Upper lobe of right lung (tissue), 1 donor: ENCODE measurements around the gene TMEM179B. TPM values are rescaled to one million over a fixed set of nuclear protein-coding genes. Genes with fewer than 3 reads are reported as not detected.
A peak's percentile ranks its signal among the peaks of the same experiment; 100 is the strongest.
"Not testable (repeated sequence)": the region's sequence is repeated elsewhere in the genome, so short reads cannot be mapped to it uniquely, and the experiment has no call there.

ENCODE experiments used
- ATAC-seq: fragments of 200-7000 bp; cut with Tn5 transposase; one replicate; pipeline ENCODE4 v1.9.1; 2020; ENCODE audit warnings: mild to moderate bottlenecking, moderate library complexity
- DNase-seq: peaks from one replicate; pipeline ENCODE4 v3.0.0-alpha.2; 2020
- H3K27ac ChIP-seq: fragments of 200-600 bp; one replicate; pipeline ENCODE4 v1.8.0; 2022
- H3K27me3 ChIP-seq: fragments of 200-600 bp; one replicate; pipeline ENCODE4 v1.8.0; 2022; ENCODE audit warnings: mild to moderate bottlenecking
- H3K36me3 ChIP-seq: fragments of 200-600 bp; one replicate; pipeline ENCODE4 v1.8.0; 2022
- H3K4me1 ChIP-seq: fragments of 200-600 bp; one replicate; pipeline ENCODE4 v1.8.0; 2022
- H3K4me3 ChIP-seq: fragments of 200-600 bp; one replicate; pipeline ENCODE4 v1.8.0; 2022; ENCODE audit warnings: mild to moderate bottlenecking
- H3K9me3 ChIP-seq: fragments of 200-600 bp; one replicate; pipeline ENCODE4 v1.8.0; 2022
- intact Hi-C: fragments of 100-400 bp; cut with DNase I; formaldehyde crosslinking; loops from one replicate; pipeline ENCODE4 v1.11.0; 2022
- long read RNA-seq: library from polyadenylated mRNA; unstranded; transcript quantifications from one replicate; pipeline ENCODE4 v2.0.0, GENCODE V29; 2021
- total RNA-seq: library from RNA; stranded (reverse); fragmentation: NEBNext Ultra II Directional; extraction: Animal tissue kit (Norgen Biotek cat#: 25700); gene quantifications from one replicate; pipeline ENCODE4 v1.2.1, GENCODE V29; 2021
- TF ChIP-seq, protein P1 (sequence below): fragments of 200-600 bp; IDR thresholded peaks from one replicate; pipeline ENCODE4 v1.8.0; 2022; ENCODE audit warnings: antibody characterized with exemption
- donor health status: DM: no; HTN: yes; CAD: no; lungs with severe emphysema.

TMEM179B gene, protein sequence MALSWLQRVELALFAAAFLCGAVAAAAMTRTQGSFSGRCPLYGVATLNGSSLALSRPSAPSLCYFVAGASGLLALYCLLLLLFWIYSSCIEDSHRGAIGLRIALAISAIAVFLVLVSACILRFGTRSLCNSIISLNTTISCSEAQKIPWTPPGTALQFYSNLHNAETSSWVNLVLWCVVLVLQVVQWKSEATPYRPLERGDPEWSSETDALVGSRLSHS
- 52.4 TPM for total RNA-seq
- long read RNA-seq, transcript TMEM179B-201 (5 exons, 1,023 nt) = major isoform, 47 of 61 reads
- long read RNA-seq, partial matches to known transcripts = 4 of 61 reads
- long read RNA-seq, other reads (novel, unspliced or antisense) = 10 of 61 reads

DNA sequence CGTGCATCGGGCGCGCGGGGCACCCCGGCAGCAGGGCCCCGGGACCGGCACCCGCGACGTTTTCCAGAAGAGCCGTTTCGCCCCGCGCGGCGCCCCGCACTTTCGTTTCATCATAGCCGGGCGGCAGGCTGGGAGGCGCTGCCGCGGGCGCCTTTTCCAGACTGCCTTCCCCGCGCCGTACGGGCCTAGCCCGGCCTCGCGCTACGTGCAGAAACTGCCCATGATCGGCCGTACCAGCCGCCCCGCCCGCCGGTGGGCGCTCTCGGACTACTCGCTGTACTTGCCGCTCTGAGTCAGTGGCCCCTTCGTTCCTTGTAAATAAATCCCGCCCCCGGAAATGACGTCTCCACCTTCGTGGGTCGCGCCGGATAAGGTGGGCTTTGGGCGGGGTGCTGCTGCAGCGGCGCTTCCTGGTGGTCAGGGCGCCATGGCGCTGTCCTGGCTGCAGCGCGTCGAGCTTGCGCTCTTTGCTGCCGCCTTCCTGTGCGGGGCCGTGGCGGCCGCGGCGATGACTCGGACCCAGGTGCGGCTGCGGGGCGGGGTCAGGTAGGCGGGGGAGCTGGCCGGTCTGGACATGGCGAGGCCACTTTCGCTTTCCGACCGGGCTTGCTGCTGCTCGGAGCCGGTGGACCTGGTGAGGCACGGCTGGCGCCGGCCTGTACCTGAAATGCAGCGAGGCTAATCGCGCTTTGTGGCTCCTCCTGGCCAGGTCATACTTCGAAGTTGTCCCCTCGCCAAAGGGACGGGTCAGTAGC is at the start of gene TMEM179B:
TSS of gene TMEM179B (plus strand) at position 398 of the 755 bp plus-strand sequence. CDS start at position 428, 30 bp downstream.
- ATAC-seq = peak; percentile 90
- intact Hi-C loops = no loop called here
- Histone ChIP-seq H3K4me3 (peak within 1 kb of the TSS; percentile 74), H3K27me3 (no peaks in the 10 kb centered on the region), H3K4me1 (peaks cover 34% of the 10 kb centered on the region), H3K27ac (peak within 1 kb of the TSS; percentile 94), H3K9me3 (no peaks in the 10 kb centered on the region), H3K36me3 (peaks cover 28% of the 10 kb centered on the region)
- peak; percentile 98 for DNase-seq
- TF ChIP-seq, protein P1, sequence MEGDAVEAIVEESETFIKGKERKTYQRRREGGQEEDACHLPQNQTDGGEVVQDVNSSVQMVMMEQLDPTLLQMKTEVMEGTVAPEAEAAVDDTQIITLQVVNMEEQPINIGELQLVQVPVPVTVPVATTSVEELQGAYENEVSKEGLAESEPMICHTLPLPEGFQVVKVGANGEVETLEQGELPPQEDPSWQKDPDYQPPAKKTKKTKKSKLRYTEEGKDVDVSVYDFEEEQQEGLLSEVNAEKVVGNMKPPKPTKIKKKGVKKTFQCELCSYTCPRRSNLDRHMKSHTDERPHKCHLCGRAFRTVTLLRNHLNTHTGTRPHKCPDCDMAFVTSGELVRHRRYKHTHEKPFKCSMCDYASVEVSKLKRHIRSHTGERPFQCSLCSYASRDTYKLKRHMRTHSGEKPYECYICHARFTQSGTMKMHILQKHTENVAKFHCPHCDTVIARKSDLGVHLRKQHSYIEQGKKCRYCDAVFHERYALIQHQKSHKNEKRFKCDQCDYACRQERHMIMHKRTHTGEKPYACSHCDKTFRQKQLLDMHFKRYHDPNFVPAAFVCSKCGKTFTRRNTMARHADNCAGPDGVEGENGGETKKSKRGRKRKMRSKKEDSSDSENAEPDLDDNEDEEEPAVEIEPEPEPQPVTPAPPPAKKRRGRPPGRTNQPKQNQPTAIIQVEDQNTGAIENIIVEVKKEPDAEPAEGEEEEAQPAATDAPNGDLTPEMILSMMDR = peak; percentile 48

DNA sequence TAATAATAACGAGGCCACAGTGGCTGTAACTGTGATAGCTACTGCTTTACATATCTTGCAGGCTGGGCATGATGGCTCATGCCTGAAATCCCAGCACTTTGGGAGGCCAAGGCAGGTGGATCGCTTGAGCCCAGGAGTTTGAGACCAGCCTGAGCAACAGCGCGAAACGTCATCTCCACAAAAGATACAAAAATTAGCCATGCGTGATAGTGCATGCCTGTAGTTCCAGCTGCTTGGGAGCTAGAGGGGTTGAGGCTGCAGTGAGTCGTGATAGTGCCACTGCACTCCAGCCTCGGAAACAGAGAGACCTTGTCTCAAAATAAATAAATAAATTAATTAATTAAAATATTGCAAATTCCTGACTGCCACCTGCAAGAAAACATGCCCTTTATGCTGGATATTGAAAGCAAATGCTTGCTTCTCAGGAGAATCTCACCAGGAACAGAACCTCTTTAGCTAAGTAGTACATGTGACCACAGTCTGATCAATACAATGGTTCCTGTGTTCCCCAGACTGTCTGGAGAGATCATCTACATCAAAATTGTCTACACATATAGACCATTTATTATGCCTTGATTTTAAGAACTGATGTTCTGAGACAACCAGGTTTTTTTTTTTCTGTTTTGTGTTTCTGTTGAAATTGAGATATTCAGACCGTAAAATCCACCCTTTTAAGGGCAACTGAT is 39.6 kb upstream of the TMEM179B start:
- intact Hi-C loops = no loop called here
- DNase-seq (no peak), ATAC-seq (no peak)
- Histone ChIP-seq H3K27me3 (no peaks in the 10 kb centered on the region), H3K4me1 (peaks cover 9% of the 10 kb centered on the region), H3K9me3 (no peaks in the 10 kb centered on the region), H3K4me3 (no peak overlapping the region), H3K27ac (no peak overlapping the region), H3K36me3 (peaks cover 11% of the 10 kb centered on the region)
- TF ChIP-seq, protein P1 = no peak

DNA sequence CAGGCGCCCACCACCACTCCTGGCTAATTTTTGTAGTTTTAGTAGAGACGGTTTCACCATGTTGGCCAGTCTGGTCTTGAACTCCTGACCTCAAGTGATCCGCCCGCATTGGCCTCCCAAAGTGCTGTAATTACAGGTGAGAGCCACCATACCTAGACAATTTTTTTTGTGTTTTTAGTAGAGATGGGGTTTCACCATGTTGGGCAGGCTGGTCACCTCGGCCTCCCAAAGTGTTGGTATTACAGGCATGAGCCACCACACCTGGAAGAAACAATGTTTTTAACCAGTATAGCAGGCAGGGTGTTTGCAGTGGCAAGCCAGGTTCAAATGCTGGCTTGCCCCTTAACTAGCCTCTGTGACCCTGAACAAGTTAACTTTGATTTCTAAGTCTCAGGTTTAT is 37.3 kb upstream of the TMEM179B start:
- DNase-seq, ATAC-seq, H3K4me3 ChIP-seq, H3K27me3 ChIP-seq, intact Hi-C loops, H3K9me3 ChIP-seq, H3K27ac ChIP-seq: not testable (repeated sequence)
- Histone ChIP-seq H3K36me3 (peaks cover 11% of the 10 kb centered on the region), H3K4me1 (peaks cover 20% of the 10 kb centered on the region)

DNA sequence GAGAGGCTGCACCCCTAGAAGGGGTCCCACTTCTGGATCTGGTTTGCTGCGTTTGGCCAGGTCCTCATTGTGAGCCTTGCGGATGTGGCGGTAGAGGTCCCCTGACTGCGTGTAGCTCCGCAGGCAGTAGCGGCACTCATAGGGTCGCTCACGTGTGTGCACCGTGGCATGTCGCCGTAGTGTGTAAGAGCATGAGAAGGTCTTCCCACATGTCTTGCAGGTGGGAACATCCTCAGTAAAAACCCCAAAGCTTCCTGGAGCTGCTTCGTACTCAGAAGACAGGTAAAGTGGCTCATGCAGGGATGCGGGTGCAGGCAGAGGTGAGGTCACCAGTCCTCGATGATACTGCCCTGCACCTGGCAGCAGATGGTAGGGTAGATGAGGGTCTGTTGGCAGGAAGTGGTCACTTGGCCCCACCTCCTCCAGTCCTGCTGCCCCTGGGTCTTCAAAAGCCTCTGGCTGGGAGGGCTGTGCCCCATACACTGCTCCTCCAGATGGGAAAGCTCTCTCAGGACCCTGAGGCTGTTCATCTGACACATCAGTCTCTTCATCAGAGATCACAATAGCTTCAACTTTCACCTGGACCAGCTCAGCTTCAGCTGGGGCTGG is 34.9 kb upstream of the TMEM179B start:
- Histone ChIP-seq H3K4me1 (peaks cover 20% of the 10 kb centered on the region), H3K4me3 (no peak overlapping the region), H3K27me3 (no peaks in the 10 kb centered on the region), H3K27ac (peak overlapping the region; percentile 86), H3K36me3 (peaks cover 11% of the 10 kb centered on the region), H3K9me3 (no peaks in the 10 kb centered on the region)
- DNase-seq (no peak), ATAC-seq (no peak)
- TF ChIP-seq, protein P1 = no peak
- intact Hi-C loops = no loop called here

DNA sequence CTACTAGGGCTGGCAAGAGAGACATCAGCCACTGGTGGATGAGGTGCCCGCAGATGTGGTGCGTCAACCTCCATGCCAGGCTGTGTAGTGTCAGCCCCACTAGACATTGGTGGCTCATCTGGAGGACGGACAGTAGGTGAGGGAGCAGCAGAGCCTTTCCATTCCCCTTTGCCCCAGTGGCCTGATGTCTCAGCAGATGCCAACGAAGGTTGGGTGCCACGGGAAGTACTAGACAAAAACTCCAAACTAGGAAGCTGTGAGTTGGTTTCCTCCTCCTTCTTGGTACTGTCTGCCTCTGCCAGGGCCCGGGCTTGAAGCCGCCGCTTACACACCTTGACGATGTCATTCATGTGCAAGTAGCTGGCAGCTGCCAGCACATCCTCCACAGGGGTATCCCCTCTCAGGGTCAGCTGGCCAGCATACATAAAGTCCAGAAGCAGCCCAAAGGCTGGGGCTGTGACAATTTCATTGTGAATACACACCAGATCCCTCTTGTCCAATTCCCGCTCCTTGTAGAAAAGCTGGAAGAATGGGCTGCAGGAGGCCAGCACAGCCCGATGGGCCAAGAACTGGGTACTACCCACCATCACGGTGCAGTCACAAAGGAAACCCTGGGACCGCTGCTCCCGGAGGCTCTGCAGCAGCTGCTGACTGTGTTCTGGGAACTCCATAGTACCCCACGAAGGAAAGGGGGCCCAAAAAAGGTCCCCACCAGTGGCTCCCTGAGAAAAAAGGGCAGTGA is 34.0 kb upstream of the TMEM179B start:
- no peak for DNase-seq
- H3K27ac ChIP-seq = peak overlapping the region; percentile 86
- peak overlapping the region; percentile 64 for H3K4me3 ChIP-seq
- H3K4me1 ChIP-seq = peaks cover 20% of the 10 kb centered on the region
- no peak for ATAC-seq
- TF ChIP-seq, protein P1 = no peak
- no peaks in the 10 kb centered on the region for H3K27me3 ChIP-seq
- H3K36me3 ChIP-seq = peaks cover 11% of the 10 kb centered on the region
- no peaks in the 10 kb centered on the region for H3K9me3 ChIP-seq
- intact Hi-C loops = no loop called here
